Activated T-cell treated with anti-CD3 and anti-CD28 coated beads, Interleukin-2, amount 50 U/mL, for 1 hour (primary cell): ENCODE measurements around the gene LIX1.
"Not testable (repeated sequence)": the region's sequence is repeated elsewhere in the genome, so short reads cannot be mapped to it uniquely, and the experiment has no call there.

Experiments
- DNase-seq: peaks from one replicate; pipeline ENCODE4 v3.0.0-alpha.2; 2020

LIX1 gene

DNA sequence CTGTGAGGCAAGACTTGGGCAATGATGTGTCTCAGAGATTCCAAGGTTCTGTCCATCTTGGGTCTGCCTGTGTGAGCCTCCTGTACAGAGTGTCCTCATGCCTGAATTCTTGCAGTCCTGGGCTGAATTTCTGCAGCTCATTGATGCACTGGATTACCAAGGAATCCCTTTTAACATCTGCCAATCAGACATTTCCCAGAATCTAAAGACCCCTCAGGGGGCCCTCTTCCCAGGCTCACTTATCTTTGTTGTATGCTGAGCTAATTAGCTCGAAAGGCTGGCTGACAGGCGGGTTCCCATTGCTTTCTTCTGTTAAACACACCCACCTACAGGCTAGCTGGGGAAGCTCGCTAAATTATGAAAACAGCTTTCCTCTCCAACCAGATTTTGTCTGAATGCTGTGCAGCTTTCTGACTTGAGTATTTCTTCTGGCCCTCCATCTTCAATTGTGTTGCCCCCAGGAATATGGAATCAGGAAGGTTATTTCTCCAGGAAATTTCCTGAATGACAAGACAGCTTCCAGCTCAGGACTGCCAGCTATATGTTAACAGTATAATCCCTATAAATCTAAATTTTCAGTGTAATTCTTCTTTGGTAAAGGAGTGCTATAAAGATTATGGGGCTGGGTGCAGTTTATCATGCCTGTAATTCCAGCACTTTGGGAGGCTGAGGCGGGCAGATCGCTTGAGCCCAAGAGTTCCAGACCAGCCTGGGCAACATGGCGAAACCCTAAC lies at the start of gene LIX1:
Gene LIX1 (minus strand): TSS at position 91 of the 734 bp plus-strand sequence. CDS start 35 bp downstream, at position 56.
- no peak for DNase-seq

DNA sequence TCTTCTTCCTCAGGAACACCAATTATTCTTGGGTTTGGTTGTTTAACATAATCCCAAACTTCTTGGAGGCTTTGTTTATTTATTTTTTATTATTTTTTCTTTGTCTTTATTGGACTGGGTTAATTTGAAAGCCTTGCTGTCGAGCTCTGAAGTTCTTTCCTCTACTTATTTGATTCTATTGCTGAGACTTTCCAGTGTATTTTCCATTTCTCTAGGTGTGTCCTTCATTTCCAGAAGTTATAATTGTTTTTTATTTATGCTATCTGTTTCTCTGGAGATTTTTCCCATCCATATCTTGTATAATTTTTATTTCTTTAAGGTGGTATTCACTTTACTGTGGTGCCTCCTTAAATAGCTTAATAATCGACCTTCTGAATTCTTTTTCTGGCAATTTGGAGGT lies 49.5 kb upstream of the LIX1 start:
- no peak for DNase-seq

DNA sequence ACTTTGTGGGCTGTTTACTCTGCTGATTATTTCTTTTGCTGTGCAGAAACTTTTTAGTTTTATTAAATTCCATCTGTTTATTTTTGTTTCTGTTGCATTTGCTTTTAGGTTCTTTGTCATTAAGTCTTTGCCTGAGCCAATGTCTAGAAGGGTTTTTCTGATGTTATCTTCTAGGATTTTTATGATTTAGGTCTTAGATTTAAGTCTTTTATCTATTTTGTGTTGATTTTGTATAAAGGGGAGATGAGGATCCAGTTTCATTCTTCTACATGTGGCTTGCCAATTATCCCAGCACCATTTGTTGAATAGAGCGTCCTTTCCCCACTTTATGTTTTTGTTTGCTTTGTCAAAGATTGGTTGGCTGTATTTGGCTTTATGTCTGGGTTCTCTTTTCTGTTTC lies 47.1 kb upstream of the LIX1 start:
- not testable (repeated sequence) for DNase-seq

DNA sequence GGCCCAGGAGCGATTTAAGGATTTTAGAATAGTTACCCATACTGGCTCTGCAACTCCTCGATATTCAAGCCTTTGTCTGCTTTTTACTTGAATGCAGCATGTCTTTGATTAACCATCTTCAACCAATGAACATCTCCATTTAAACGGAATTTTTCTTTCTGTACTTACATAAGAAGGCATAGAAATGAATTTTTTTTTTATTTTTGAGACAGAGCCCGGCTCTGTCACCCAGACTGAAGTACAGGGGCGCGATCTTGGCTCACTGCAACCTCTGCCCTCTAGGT lies 41.5 kb upstream of the LIX1 start:
- DNase-seq: no peak

DNA sequence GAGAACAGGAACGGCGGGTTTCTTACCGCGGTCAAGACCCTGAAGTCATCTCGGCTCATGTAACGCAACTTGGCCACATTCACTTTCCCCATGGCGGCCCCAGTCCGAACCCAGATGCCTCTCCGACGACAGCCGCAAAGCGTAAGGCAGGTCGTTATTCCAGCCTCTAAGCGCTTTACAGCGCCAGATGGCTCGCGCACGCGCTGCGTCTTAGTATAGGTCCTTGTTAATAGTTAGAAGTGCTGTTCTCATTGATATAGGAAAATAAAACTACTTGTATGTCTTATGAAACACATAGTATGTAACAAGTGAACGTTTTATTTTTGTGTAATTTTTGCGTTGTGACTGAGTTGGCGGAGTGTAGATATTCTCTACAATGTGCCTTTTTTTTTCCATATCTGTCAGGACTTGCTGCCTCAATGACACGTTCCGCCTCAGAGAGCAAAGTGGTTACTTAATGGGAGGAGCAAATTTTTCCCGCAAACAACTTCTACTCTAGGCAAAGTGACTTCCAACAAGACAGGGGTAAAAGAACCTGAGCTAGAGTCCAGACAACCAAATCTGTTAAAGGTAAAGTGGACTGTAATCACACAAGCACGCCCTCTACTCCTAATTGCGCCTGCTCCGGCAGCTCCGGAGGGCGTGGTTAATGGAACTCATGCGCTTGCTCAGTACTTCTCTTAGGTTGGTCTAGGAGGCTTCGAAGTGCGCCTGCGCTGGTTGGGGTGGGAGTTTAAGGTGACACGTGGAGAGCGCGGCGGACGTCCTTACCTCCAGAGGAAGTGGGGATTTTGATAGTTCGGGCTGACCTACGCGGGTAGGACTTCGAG lies 40.9 kb upstream of the LIX1 start, which contains the start of gene RIOK2:
Gene RIOK2 (minus strand): TSS at position 148 of the 830 bp plus-strand sequence. CDS start 56 bp downstream, at position 92.
- DNase-seq: peak; percentile 86

DNA sequence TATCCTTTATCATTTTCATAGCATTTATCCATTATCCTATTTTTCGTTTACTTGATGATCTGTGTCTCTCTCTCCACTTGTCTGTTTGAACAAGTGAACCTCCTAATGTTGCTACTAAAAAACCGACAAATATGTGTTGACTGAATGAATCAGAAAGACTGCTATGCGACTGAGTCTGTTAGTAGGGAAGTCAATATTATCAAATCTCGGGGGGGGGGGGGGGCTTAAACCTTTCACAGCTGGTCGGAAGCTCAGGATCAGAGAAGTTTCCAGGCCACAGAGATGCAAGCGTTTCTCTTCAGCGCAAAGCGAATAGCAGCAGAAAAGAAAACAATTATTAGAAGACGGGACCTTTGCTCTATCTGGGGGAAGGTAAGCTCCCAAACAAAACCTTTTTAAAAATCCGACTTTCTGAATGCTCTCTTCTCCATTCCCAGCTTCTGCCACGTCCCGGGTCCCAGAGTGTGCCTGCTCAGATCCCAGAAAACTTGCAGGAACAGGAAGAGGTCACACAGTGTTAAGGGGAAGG lies 40.2 kb upstream of the LIX1 start:
- no peak for DNase-seq

DNA sequence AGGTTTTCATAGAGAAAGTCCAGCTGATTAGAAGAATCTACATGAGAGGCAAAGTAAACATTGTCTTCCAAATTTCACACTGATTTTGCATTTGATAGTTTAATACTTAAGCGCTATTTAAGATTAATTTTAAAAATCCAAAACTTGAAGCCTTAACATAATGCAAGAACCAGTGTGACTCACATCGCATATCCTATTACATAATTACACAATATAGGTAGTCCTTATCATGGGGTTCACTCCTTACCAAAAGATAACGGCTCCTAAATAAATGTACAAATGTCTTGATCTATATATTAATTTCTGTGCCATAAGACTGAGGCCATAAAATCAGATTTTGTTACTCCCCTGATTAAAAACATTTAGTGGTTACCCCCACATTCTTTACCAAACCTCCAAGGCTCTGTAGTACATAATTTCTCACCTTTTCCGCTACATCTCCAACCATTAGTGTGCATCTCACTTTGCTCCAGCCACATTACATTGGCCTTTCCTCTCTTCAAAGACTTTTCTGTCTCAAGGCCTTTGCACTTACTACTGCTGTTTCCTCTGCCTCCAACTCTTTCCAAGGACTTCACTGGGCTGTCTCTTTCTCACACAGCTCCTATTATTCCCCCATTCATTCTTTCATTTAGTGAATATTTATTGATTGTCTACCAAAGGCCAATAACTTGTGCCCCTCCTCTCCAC lies 39.6 kb upstream of the LIX1 start:
- no peak for DNase-seq

DNA sequence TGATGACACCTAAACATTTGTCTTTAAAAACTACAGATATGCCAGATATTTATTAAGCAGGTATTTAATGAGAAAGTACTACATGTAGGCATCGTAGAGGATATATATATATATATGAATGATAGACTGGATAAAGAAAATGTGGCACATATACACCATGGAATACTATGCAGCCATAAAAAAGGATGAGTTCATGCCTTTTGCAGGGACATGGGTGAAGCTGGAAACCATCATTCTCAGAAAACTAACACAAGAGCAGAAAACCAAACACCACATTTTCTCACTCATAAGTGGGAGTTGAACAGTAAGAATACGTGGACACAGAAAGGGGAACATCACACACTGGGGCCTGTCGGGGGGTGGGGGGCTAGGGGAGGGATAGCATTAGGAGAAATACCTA lies 37.0 kb upstream of the LIX1 start:
- DNase-seq: not testable (repeated sequence)

DNA sequence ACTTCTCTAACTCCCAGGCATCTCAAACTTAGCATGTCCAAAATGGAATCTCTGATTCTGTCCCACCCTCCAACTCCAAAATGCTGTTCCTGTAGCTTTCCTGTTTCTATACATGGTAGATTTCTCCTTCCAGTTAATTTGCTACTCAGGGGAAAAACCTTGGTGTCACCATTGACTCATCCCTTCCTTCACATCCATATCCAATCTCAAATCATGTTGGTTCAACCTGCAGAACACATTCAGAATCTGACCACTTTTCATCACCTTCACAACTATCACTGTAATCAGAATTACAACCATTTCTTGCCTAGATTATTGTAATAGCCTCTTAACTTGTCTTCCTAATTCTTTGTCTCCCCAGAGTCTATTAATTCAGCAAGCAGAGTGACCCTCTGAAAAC lies 29.8 kb upstream of the LIX1 start:
- no peak for DNase-seq

DNA sequence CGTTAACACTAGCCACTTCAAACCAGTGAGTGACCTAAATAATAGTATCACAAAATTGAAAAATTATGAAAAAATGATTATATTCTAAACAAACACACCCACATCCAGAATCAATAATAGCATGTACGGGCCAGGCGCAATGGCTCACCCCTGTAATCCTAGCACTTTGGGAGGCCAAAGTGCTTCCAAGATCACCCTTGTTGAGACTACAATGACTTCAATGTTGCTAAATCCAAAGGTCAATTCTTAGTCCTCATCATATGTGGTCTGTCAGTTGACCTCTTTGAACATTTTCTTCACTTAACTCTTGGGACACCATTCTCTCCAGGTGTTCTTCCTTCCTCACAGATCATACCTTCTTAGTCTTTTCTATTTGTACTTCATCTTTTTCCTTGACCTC lies 29.3 kb upstream of the LIX1 start:
- DNase-seq: no peak

DNA sequence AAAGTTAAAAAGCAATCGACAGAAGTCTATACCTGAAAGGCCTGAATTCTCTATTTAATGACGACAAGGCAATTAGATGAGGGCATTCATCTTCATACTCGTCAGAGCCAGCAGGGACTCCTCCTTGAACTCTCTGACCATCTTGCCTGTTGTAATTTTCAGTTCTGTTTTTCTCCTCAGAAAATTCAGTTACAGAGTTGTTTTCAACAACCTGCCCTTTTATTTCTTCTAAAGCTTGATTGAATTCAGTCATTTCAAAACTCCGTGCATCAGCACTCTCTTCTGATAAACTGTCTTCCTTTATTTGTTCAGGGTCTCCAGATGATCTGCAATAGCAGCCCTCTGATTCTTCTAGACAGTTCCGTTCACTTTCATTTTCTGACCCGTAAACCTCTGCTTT lies 25.0 kb upstream of the LIX1 start:
- DNase-seq: no peak

DNA sequence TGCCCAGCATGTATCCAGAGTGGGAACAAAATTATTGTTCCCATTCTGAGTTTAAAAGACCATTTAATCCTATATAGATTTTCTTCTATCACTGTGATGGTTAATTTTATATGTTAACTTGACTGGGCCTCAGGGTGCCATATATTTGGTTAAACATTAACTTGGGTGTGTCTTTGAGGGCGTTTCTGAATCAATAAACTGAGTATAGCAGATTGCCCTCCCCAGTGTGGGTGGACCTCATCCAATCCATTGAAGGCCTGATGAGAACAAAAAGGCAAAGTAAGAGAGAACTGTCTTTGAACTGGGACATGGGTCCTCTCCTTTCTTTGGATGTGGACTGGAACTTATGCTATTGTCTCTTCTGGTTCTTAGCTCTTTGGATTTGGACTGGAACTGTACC lies 23.3 kb upstream of the LIX1 start:
- DNase-seq: no peak

DNA sequence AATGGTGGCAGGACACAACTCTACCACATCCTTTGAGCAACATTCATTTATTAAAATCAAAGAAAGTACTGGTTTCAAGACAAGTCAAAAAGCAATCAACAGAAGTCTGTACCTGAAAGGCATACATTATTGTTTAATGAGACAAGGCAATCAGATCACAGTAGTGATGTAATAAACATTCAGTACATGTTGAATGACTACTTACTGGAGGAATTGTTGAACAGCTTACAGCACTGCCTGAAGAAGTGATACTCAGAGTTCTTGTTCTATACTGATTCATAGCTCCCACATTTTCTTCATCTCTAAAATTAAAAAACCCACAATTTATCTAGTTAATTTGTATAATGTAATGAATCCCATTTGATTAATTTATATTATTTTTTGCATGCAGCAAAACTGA lies 22.4 kb upstream of the LIX1 start:
- no peak for DNase-seq

DNA sequence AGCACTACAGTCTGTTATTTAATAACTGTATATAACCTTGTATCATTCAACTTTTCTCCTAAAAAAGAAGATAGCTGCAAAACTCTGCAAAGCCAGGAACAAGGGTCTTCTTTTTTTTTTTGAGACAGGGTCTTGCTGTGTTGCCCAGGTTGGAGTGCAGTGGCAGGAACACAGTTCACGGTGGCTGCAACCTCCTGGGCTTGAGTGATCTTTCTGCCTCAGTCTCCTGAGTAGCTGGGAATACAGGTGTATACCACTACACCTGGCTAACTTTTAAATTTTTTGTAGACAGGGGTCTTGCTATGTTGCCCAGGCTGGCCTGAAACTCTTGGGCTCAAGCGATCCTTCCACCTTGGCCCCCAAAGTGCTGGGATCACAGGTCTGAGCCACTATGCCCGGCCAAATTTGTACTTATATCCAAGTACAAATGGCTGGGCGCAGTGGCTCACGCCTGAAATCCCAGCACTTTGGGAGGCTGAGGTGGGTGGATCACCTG lies 21.4 kb upstream of the LIX1 start:
- DNase-seq: no peak

DNA sequence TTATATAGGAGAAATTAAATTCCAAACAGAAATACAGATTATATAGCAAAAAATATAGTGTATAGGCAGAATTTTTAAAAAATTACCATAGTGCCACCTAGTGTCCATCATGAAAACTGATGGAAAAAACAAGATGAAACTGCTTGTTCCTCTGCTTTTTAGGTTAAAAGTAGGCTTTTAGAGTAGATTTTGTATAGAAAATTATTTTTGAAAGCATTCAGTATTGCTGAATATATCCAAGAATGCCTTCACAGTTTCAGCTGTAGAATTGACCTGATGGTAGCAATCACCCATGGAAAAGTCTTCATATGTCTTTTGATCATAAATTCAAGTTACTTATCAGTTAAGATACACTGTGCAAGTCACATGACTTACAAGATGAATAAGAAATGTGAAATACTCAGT lies 21.0 kb upstream of the LIX1 start:
- no peak for DNase-seq

DNA sequence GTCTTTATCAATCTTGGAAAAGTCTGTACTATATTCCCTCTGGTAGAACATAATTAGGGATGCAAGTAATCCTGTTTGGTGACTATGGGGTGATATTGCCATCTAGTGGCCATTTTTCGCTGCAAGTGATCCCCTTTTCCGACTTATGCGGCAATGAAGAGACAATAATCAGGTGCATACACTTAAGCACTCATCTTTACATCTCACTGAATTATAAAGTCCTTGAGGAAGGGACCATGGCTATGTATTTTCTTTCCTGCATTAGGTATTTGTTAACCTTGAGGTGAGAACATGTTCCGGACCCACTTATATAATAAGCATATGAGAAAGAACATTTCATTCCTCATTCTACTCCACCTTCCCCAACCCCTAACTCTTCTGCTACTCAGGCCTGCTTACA lies 19.6 kb upstream of the LIX1 start:
- DNase-seq: no peak

DNA sequence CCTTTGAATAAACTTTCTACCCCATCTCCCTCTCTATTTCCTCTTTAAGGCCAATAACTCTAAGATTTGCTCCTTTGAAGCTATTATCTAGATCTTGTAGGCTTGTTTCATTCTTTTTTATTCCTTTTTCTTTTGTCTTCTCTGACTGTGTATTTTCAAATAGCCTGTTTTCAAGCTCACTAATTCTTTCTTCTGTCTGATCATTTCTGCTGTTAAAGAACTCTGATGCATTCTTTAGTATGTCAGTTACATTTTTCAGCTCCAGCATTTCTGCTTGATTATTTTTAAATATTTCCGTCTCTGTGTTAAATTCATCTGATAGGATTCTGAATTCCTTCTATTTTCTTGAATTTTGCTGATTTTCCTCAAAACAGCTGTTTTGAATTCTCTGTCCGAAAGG lies 15.3 kb upstream of the LIX1 start:
- no peak for DNase-seq

DNA sequence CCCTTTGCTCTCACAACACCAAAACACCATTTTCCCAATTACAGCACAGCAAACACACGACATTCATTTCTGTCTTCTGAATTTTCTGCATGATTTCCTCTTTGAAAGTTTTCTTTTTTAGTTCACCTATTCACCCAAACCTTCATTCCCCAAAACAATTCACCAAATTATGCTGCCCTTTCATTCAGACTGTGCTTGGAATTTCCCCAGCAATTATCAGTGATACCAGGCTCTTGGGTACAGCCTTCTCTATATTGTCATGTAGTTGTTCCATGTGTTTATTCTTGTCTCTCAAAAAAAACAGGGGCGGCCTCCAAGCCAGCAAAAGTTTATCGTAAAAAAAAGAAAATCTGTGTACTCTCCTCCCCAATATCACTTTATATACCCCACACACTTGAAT lies 9.0 kb upstream of the LIX1 start:
- no peak for DNase-seq

DNA sequence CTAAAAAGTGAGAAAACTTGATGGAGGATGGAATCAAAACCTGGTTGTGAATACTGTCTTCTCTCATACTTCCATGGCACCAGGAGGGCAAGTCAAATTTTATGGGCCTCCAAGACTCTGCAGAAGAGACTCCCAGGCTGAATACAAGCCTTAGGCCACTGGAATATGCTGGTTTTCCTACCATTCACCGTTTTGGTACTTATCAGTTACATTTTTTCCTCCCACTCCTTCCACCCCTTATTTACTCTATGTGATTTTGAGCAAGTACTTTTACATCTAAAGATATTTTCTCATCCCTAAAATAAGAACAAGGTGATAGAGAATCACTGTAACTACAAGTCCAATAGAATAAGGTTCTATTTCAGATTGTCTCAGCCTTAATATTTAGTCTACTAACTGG lies 8.0 kb upstream of the LIX1 start:
- DNase-seq: no peak

DNA sequence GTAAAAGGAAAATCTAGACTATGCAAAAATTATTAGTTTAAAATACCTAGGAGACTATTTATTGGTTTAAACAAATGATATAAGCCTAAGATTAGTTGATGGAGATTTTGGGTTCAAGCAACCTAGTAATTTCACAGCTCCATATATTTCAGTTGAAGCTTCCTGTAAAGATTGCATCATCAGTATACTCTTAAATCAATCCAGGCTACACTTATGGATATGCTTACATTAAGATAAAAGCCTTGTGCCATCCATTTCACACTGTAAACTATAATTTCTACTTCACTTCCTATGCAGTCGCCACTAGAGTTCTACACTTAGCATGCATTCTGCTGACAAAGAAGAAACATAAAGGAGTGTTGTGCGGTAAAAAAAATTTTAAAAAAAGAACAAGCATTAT lies 7.3 kb upstream of the LIX1 start:
- no peak for DNase-seq

DNA sequence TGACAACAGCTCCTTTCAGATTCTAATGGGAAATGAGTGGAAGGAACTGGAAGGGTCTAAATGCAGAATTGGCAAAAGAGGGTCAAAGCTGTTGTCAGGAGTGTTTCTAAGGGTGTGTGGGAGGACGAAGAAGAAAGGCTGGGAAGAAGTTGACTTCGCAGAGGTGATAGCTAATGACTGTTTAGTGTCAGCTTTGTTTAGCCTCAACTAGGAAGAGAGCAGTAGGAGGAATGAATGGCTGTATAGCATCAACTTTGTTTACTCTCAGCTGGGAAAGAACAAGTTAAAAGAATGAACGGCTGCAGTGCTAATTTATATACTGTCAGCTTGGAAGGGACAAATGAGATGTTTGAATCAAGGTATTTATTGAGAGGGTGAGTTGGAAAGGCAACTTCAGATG lies 5.9 kb upstream of the LIX1 start:
- DNase-seq: no peak

DNA sequence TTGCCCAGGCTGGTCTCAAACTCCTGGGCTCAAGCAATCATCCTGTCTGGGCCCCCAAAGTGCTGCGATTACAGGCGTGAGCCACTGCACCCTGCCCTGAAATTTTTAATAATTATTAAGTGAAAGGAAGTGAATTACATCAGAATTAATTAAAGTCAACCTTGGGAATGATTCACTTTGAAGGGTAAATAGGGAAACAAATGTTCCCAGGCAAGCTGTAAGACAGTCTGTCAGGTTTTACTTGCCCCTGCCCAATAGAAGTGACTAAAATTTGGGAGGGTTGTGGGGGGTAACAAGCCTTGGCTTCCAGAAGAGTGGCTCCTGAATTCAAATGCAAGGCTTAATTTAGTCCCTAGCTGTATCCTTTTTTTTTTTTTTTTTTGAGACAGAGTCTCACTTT lies 1.3 kb upstream of the LIX1 start:
- DNase-seq: no peak

DNA sequence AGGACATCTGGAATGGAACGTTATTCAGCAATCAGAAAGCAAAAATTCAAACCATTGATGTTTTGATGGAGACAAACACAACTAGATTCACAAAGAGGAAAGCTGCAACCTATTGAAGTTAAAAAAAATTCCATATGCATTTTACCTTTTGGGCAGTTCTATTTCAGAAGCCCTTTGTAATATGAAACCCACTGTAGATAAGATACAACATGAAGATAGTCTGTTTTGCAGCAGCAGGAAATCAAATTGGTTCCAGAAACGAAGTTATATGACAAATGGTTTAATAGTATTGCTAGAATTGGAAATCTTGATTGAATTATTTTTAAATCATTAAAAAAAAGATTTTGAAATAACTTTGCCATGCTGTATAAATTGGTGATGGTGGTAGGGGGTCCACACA lies 872 bp downstream of the LIX1 start:
- DNase-seq: no peak

DNA sequence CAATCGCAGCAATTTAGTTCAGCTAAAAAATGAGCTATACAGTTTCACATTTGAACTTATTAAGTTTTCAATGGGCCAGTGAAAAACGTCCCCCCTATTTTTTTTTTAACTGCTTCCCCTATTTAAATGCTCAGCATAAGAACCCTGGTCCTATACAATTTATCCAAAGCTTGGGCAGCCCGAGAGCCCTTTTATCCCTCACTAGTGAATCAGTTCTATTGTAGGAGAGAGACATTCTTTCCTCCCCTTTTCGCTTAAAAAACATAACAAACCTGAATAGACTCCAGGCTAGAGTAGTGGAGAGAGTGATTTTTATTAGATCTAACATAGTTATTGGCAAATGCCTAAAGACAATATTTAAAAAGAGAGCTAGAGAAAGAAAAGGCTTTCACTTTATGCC lies 1.4 kb downstream of the LIX1 start:
- DNase-seq: no peak
